HFFc6 (cell line): Measurements from ENCODE around the gene POLD2. TPM values are rescaled to one million over a fixed set of nuclear protein-coding genes. Genes with fewer than 3 reads are reported as not detected.
A peak's percentile ranks its signal among the peaks of the same experiment; 100 is the strongest.

Experiments
- DNase-seq: peaks from one replicate; pipeline ENCODE4 v3.0.0-alpha.2; 2018
- H3K27ac Mint-ChIP-seq: 2 replicates; pipeline ENCODE4 v1.8.0; 2020; ENCODE audit warnings: mild to moderate bottlenecking, mixed read lengths
- H3K27me3 Mint-ChIP-seq: 2 replicates; pipeline ENCODE4 v1.8.0; 2021; ENCODE audit warnings: mild to moderate bottlenecking, moderate library complexity, mixed read lengths; ENCODE audit not compliant: insufficient read depth
- H3K36me3 Mint-ChIP-seq: 2 replicates; pipeline ENCODE4 v1.8.0; 2021; ENCODE audit warnings: low read depth, mixed read lengths
- H3K4me1 Mint-ChIP-seq: 2 replicates; pipeline ENCODE4 v1.8.0; 2020; ENCODE audit warnings: low read depth, mixed read lengths
- H3K4me3 Mint-ChIP-seq: 2 replicates; pipeline ENCODE4 v1.8.0; 2020; ENCODE audit warnings: mild to moderate bottlenecking, moderate library complexity, mixed read lengths
- H3K9me3 Mint-ChIP-seq: 2 replicates; pipeline ENCODE4 v1.8.0; 2020; ENCODE audit warnings: mild to moderate bottlenecking, mixed read lengths
- total RNA-seq, 6 experiments: library from RNA; stranded (reverse); fragmentation: NEBNext Ultra II Directional; extraction: Animal tissue kit (Norgen Biotek cat#: 25700); gene quantifications; 2 replicates in 1 of 6; 3 replicates in 5 of 6; pipeline ENCODE4 v1.2.3, GENCODE V29; 2021
- TF ChIP-seq, protein P1 (sequence below): fragments of 200-600 bp; sonication (generic); IDR thresholded peaks from 2 replicates; pipeline ENCODE4 v1.5.0; 2021; ENCODE audit warnings: antibody characterized with exemption, mild to moderate bottlenecking

The POLD2 gene
- total RNA-seq, 6 experiments from 2014 or later: 154 to 210 (median 183) TPM

DNA sequence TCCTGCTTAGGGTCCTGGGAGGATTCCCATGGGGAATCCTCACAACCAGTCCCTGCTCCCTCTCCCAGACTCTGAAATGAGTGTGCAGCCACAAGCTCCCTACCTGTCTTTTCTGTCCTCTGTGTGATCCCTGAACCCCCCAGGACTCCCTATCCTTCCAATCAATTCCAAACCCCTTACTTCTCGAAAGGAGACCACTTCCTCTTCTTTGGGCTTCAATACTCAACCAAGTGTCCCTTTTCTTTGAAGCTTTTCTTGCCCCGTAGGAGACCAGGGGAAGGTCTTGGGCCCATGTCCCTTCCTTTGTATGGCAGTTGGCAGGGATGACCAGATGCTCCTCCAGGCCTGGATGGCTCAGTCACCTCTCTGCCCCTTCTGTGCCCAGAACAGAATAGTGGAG lies 17.5 kb downstream of the POLD2 start:
- H3K36me3 Mint-ChIP-seq: no peaks in the 10 kb centered on the region
- TF ChIP-seq, protein P1, sequence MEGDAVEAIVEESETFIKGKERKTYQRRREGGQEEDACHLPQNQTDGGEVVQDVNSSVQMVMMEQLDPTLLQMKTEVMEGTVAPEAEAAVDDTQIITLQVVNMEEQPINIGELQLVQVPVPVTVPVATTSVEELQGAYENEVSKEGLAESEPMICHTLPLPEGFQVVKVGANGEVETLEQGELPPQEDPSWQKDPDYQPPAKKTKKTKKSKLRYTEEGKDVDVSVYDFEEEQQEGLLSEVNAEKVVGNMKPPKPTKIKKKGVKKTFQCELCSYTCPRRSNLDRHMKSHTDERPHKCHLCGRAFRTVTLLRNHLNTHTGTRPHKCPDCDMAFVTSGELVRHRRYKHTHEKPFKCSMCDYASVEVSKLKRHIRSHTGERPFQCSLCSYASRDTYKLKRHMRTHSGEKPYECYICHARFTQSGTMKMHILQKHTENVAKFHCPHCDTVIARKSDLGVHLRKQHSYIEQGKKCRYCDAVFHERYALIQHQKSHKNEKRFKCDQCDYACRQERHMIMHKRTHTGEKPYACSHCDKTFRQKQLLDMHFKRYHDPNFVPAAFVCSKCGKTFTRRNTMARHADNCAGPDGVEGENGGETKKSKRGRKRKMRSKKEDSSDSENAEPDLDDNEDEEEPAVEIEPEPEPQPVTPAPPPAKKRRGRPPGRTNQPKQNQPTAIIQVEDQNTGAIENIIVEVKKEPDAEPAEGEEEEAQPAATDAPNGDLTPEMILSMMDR: no peak
- no peaks in the 10 kb centered on the region for H3K9me3 Mint-ChIP-seq
- no peak for DNase-seq
- H3K4me1 Mint-ChIP-seq: peaks cover 37% of the 10 kb centered on the region
- H3K27ac Mint-ChIP-seq: peak overlapping the region; percentile 91
- peak overlapping the region; percentile 88 for H3K4me3 Mint-ChIP-seq
- H3K27me3 Mint-ChIP-seq: no peaks in the 10 kb centered on the region; the same call in 1 of the 2 replicates

GRCh38 chr7:44104860-44105771 lies 18.2 kb downstream of the POLD2 start:
- peak overlapping the region; percentile 88 for H3K4me3 Mint-ChIP-seq
- peak; percentile 46 for DNase-seq
- H3K27ac Mint-ChIP-seq: peak overlapping the region; percentile 91
- no peaks in the 10 kb centered on the region for H3K36me3 Mint-ChIP-seq
- H3K9me3 Mint-ChIP-seq: no peaks in the 10 kb centered on the region
- peaks cover 44% of the 10 kb centered on the region for H3K4me1 Mint-ChIP-seq
- TF ChIP-seq, protein P1: peak; percentile 7; the same call in 1 of the 2 replicates
- H3K27me3 Mint-ChIP-seq: no peaks in the 10 kb centered on the region; the same call in 1 of the 2 replicates

DNA sequence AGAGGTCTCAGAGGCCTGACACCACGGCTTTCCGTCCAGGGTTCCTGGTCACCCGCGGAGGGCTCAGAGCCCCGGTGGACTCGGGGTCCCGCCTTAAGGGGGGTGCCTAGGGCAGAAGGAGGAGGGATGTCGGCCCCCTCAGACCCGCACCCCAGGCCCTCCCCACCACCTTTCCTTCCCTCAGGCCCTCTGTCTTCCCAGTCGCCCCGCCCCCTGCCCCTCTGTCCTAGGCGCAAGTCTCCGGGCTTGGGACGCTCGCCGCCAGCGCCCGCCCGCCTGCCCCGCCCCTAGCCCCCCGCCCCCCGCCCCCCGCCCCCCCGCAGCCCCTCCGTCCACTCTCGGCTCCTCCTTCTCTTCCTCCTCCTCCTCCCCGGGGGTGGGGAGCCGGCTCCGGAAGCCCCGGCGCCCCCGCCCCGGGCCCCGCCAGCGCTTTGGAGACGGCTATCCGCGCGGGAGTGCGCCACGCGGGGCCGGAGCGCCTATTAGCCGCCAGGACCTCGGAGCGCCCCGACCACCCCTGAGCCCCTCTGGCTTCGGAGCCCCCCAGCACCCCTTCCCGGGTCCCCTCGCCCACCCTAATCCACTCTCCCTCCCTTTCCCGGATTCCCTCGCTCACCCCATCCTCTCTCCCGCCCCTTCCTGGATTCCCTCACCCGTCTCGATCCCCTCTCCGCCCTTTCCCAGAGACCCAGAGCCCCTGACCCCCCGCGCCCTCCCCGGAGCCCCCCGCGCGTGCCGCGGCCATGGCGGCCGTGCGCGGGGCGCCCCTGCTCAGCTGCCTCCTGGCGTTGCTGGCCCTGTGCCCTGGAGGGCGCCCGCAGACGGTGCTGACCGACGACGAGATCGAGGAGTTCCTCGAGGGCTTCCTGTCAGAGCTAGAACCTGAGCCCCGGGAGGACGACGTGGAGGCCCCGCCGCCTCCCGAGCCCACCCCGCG lies 19.2 kb downstream of the POLD2 start, which contains the start of gene AEBP1:
Gene AEBP1 (plus strand): TSS at position 423 of the 937 bp plus-strand sequence. CDS start 321 bp downstream, at position 744.
- Mint-ChIP-seq H3K27ac (peak within 1 kb of the TSS; percentile 92), H3K27me3 (no peaks in the 10 kb centered on the region; the same call in 1 of the 2 replicates), H3K36me3 (no peaks in the 10 kb centered on the region), H3K9me3 (no peaks in the 10 kb centered on the region), H3K4me3 (peak within 1 kb of the TSS; percentile 88), H3K4me1 (peaks cover 51% of the 10 kb centered on the region)
- TF ChIP-seq, protein P1: no peak
- peak; percentile 31 for DNase-seq

GRCh38 chr7:44103566-44103922 lies 19.8 kb downstream of the POLD2 start:
- no peaks in the 10 kb centered on the region; the same call in 1 of the 2 replicates for H3K27me3 Mint-ChIP-seq
- DNase-seq: no peak
- TF ChIP-seq, protein P1: no peak
- H3K27ac Mint-ChIP-seq: peak overlapping the region; percentile 92
- H3K9me3 Mint-ChIP-seq: no peaks in the 10 kb centered on the region
- peaks cover 51% of the 10 kb centered on the region for H3K4me1 Mint-ChIP-seq
- H3K36me3 Mint-ChIP-seq: no peaks in the 10 kb centered on the region
- H3K4me3 Mint-ChIP-seq: peak overlapping the region; percentile 16; the same call in 1 of the 2 replicates

DNA sequence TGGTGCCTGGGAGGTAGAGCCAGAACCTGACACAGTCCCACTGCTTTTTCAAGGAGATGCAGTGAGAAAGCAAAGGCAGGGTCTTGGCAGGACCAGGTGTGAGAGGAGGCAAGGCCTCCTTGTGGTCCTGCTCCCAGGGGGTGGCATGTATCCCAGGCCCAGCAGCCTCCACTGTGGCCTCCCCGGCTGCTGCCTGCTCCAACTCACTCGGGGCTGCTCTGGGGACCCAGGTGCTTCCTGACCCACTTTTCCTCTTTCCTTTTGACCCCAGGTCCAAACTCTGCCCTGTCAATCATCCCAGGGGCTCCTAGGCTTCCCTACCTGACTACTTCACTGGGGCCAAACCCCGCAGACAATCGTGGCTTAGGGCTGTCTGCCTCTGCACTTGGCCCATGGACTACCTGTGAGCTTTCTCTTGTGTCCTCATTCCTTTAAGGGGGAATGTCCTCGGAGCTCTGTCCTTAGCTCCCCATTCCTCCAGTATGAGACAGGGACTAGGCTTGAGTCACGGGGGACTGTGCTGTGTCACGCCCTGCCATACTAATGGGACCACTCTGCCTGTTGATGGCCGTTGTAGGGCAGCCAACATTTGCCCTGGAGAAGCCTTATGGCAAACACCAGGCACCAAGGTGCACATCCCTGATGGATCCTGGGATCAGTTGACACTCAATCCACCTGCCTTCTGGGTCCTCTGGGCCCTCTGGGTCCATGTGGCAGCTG lies 20.3 kb downstream of the POLD2 start:
- DNase-seq: no peak
- Mint-ChIP-seq H3K27ac (peak overlapping the region; percentile 92), H3K4me1 (peaks cover 51% of the 10 kb centered on the region), H3K36me3 (no peaks in the 10 kb centered on the region), H3K4me3 (peak overlapping the region; percentile 16; the same call in 1 of the 2 replicates), H3K9me3 (no peaks in the 10 kb centered on the region), H3K27me3 (no peaks in the 10 kb centered on the region; the same call in 1 of the 2 replicates)
- TF ChIP-seq, protein P1: no peak
